Measurements from ENCODE around the gene MAST4. TPM values are rescaled to one million over a fixed set of nuclear protein-coding genes. Genes with fewer than 3 reads are reported as not detected.
A peak's percentile ranks its signal among the peaks of the same experiment; 100 is the strongest.

The MAST4 gene
- total and polyA plus RNA-seq, 2 of the 13 experiments (the other 11 are each of a cell fraction or from before 2014, with no cell fraction given): 3.4 to 3.7 TPM

DNA sequence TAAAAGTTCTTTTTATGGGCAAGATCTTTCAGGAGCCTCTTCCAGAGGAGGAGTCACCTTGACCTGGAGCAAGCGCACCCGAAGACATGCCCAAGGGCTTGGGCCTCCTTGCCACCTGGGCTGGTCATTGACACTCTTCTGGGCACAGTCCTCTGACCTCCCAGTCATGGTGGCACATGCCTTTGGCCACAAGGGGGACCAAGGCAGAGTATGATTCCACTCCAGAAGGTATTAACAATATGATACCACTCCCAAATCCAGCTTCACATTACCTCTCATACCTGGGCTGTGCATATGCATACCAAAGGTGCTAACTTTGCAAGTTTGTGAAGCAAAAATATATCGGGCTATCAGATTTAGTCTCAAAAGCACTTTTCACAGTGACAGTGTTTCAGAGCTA, 84.6 kb downstream of the MAST4 start:
- H3K27ac ChIP-seq (ENCODE audit: extremely low read length, insufficient read depth, low read length): no peak overlapping the region
- ATAC-seq (peak; percentile 41; the same call in 2 of the 3 replicates), FAIRE-seq (no peak), DNase-seq (ENCODE audit: low spot score) (no peak)
- H3K36me3 ChIP-seq (replicated peaks in 1 of 2; ENCODE audit: control insufficient read depth in 1 of 2, insufficient read depth in 2 of 2, low read length in 2 of 2): no peaks in the 10 kb centered on the region
- H3K9ac ChIP-seq (ENCODE audit: insufficient read depth, low read depth, low read length): no peak overlapping the region
- TF ChIP-seq, protein P1, sequence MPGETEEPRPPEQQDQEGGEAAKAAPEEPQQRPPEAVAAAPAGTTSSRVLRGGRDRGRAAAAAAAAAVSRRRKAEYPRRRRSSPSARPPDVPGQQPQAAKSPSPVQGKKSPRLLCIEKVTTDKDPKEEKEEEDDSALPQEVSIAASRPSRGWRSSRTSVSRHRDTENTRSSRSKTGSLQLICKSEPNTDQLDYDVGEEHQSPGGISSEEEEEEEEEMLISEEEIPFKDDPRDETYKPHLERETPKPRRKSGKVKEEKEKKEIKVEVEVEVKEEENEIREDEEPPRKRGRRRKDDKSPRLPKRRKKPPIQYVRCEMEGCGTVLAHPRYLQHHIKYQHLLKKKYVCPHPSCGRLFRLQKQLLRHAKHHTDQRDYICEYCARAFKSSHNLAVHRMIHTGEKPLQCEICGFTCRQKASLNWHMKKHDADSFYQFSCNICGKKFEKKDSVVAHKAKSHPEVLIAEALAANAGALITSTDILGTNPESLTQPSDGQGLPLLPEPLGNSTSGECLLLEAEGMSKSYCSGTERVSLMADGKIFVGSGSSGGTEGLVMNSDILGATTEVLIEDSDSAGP (CRISPR knock-in tag; IDR thresholded peaks at IDR 0.05; ENCODE audit: borderline replicate concordance): no peak
- TF ChIP-seq, protein P2, sequence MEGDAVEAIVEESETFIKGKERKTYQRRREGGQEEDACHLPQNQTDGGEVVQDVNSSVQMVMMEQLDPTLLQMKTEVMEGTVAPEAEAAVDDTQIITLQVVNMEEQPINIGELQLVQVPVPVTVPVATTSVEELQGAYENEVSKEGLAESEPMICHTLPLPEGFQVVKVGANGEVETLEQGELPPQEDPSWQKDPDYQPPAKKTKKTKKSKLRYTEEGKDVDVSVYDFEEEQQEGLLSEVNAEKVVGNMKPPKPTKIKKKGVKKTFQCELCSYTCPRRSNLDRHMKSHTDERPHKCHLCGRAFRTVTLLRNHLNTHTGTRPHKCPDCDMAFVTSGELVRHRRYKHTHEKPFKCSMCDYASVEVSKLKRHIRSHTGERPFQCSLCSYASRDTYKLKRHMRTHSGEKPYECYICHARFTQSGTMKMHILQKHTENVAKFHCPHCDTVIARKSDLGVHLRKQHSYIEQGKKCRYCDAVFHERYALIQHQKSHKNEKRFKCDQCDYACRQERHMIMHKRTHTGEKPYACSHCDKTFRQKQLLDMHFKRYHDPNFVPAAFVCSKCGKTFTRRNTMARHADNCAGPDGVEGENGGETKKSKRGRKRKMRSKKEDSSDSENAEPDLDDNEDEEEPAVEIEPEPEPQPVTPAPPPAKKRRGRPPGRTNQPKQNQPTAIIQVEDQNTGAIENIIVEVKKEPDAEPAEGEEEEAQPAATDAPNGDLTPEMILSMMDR (CRISPR knock-in tag; IDR thresholded peaks at IDR 0.05): peak; percentile 26; the same call in 1 of the 2 replicates
- H3K79me2 ChIP-seq (ENCODE audit: insufficient read depth, low read length): no peaks in the 10 kb centered on the region
- WGBS (ENCODE audit: low lambda C conversion rate): 0% methylated on average over 1 of the region's 3 CpGs
- in situ Hi-C loops (cut with HindIII; ENCODE audit: extremely low pct_ligation_motif_present, low pct_unique_long_range_greater_than_20kb): no loop called here
- H3K4me3 ChIP-seq (replicated peaks in 1 of 3; ENCODE audit: insufficient read depth in 1 of 3, low read depth in 2 of 3, low read length in 3 of 3): no peak overlapping the region
- no peaks in the 10 kb centered on the region for H4K20me1 ChIP-seq (ENCODE audit: insufficient read depth, low read length)
- no peaks in the 10 kb centered on the region for H3K4me1 ChIP-seq (ENCODE audit: insufficient read depth, low read length)
- no TSS peak for BruUV-seq (replicated peaks)
- CTCF ChIA-PET (ENCODE audit: low intra/inter-chr PET ratio, low total read pairs): no interaction called here
- no peaks in the 10 kb centered on the region for H3K9me3 ChIP-seq (ENCODE audit: low read length)
- H2AFZ ChIP-seq (ENCODE audit: low read length): no peak overlapping the region
- intact Hi-C loops (cut with micrococcal nuclease; ENCODE audit: unreplicated experiment): loop anchor here (2.0 kb wide), 1 partner anchor 76 kb away; no protein-coding TSS in a partner anchor
- H3K4me2 ChIP-seq (ENCODE audit: low read depth, low read length): no peak overlapping the region
- no peaks in the 10 kb centered on the region for H3K27me3 ChIP-seq (ENCODE audit: control insufficient read depth in 1 of 2, insufficient read depth in 2 of 2, low read length in 2 of 2)
- POLR2A ChIA-PET: no interaction called here

DNA sequence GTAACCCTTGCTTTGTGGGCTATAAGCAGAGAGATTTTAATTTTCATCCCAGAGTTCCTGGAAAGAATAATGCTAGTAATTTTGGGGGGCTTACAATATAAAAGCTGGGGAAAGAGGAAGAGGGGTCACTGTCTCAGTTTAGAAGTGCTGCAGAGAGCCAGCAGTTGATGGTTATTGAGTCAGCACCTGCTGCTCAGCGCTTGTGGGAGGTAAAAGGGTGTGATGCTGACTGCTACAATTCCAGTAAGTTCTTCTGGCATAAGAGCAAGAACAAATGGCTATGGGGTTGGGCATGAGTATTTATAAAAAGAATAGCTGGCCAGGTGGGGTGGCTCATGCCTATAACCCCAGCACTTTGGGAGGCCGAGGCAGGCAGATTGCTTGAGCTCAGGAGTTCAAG, 88.5 kb downstream of the MAST4 start:
- Histone ChIP-seq H3K4me1 (ENCODE audit: insufficient read depth, low read length) (no peaks in the 10 kb centered on the region), H2AFZ (ENCODE audit: low read length) (no peak overlapping the region), H3K9me3 (ENCODE audit: low read length) (no peaks in the 10 kb centered on the region), H3K27me3 (ENCODE audit: control insufficient read depth in 1 of 2, insufficient read depth in 2 of 2, low read length in 2 of 2) (no peaks in the 10 kb centered on the region), H3K79me2 (ENCODE audit: insufficient read depth, low read length) (no peaks in the 10 kb centered on the region), H3K36me3 (replicated peaks in 1 of 2; ENCODE audit: control insufficient read depth in 1 of 2, insufficient read depth in 2 of 2, low read length in 2 of 2) (no peaks in the 10 kb centered on the region), H3K9ac (ENCODE audit: insufficient read depth, low read depth, low read length) (no peak overlapping the region), H3K27ac (ENCODE audit: extremely low read length, insufficient read depth, low read length) (no peak overlapping the region), H3K4me2 (ENCODE audit: low read depth, low read length) (no peak overlapping the region), H4K20me1 (ENCODE audit: insufficient read depth, low read length) (no peaks in the 10 kb centered on the region), H3K4me3 (replicated peaks in 1 of 3; ENCODE audit: insufficient read depth in 1 of 3, low read depth in 2 of 3, low read length in 3 of 3) (no peak overlapping the region)
- FAIRE-seq (no peak), ATAC-seq (no peak), DNase-seq (ENCODE audit: low spot score) (no peak)
- intact Hi-C loops (cut with micrococcal nuclease; ENCODE audit: unreplicated experiment): no loop called here
- CTCF ChIA-PET (ENCODE audit: low intra/inter-chr PET ratio, low total read pairs): no interaction called here
- POLR2A ChIA-PET: no interaction called here
- no TSS peak for BruUV-seq (replicated peaks)
- 0% methylated on average over 2 of the region's 2 CpGs for WGBS (ENCODE audit: low lambda C conversion rate)
- in situ Hi-C loops (cut with HindIII; ENCODE audit: extremely low pct_ligation_motif_present, low pct_unique_long_range_greater_than_20kb): no loop called here
- TF ChIP-seq, protein P3, sequence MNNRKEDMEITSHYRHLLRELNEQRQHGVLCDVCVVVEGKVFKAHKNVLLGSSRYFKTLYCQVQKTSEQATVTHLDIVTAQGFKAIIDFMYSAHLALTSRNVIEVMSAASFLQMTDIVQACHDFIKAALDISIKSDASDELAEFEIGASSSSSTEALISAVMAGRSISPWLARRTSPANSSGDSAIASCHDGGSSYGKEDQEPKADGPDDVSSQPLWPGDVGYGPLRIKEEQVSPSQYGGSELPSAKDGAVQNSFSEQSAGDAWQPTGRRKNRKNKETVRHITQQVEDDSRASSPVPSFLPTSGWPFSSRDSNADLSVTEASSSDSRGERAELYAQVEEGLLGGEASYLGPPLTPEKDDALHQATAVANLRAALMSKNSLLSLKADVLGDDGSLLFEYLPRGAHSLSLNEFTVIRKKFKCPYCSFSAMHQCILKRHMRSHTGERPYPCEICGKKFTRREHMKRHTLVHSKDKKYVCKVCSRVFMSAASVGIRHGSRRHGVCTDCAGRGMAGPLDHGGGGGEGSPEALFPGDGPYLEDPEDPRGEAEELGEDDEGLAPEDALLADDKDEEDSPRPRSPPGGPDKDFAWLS (CRISPR knock-in tag; IDR thresholded peaks at IDR 0.05; ENCODE audit: borderline replicate concordance): no peak
- no peak for TF ChIP-seq KLF16 (CRISPR knock-in tag; IDR thresholded peaks at IDR 0.05)
- no peak for TF ChIP-seq HMGA1 (CRISPR knock-in tag; conservative IDR thresholded peaks at IDR 0.05)
- TF ChIP-seq, protein P4, sequence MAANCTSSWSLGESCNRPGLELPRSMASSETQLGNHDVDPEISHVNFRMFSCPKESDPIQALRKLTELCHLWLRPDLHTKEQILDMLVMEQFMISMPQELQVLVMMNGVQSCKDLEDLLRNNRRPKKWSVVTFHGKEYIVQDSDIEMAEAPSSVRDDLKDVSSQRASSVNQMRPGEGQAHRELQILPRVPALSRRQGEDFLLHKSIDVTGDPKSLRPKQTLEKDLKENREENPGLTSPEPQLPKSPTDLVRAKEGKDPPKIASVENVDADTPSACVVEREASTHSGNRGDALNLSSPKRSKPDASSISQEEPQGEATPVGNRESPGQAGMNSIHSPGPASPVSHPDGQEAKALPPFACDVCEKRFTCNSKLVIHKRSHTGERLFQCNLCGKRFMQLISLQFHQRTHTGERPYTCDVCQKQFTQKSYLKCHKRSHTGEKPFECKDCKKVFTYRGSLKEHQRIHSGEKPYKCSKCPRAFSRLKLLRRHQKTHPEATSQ (CRISPR knock-in tag; IDR thresholded peaks at IDR 0.05; ENCODE audit: borderline replicate concordance): no peak
- TF ChIP-seq, protein P5, sequence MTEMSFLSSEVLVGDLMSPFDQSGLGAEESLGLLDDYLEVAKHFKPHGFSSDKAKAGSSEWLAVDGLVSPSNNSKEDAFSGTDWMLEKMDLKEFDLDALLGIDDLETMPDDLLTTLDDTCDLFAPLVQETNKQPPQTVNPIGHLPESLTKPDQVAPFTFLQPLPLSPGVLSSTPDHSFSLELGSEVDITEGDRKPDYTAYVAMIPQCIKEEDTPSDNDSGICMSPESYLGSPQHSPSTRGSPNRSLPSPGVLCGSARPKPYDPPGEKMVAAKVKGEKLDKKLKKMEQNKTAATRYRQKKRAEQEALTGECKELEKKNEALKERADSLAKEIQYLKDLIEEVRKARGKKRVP (CRISPR knock-in tag; IDR thresholded peaks at IDR 0.05): no peak
- no peak for TF ChIP-seq FOXC1 (CRISPR knock-in tag; IDR thresholded peaks at IDR 0.05; ENCODE audit: borderline replicate concordance)
- TF ChIP-seq SNAI1 (CRISPR knock-in tag; IDR thresholded peaks at IDR 0.05; ENCODE audit: borderline replicate concordance): no peak
- no peak for TF ChIP-seq MLLT10 (CRISPR knock-in tag; IDR thresholded peaks at IDR 0.05)

Data from HepG2 (cell line).